ENCODE measurements around the gene SPECC1.

Gene SPECC1

GRCh38 chr17:20273741-20274500 lies 264.8 kb downstream of the SPECC1 start:
- DNase-seq (ENCODE audit: low read depth), result no peak

DNA sequence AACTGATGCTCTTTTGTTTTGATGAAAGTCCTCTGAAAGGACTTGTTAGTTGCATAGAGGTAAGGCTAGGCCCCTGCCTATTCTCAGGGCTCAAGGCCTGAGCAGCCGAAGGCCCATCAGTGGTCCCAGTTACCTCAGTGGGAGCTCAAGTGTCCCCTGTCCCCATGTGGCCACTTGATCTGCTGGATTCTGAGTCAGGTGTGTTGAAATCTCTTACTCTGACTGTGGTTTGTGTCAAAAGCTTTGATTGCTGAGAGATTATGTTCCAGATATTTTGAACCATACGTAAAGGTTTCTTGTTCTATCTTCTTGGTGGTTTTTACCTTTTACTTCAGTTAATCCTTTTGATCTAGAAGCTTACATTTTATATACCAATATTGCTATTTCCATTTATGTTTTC lies 266.5 kb downstream of the SPECC1 start:
- no peak for DNase-seq (ENCODE audit: low read depth)

DNA sequence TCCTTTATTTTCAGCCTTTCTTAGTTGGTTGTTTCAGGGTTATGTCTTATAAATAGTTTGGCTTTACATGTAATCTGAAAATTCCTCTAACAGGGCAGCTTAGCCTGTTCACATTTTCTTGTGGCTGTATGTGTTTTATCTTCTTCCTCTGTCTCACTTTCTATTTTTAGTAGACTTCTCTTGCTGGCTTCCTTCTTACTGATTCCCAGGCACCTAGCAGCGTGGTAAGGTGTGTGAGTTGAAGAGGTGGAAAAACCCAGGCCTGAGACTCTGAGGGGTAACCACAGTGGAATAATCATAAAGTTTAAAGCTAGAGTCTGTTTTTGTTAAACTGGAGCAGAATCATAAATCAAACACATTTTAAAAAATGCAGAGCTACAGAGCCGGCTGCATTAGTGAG lies 267.3 kb downstream of the SPECC1 start:
- DNase-seq (ENCODE audit: low read depth), result no peak

DNA sequence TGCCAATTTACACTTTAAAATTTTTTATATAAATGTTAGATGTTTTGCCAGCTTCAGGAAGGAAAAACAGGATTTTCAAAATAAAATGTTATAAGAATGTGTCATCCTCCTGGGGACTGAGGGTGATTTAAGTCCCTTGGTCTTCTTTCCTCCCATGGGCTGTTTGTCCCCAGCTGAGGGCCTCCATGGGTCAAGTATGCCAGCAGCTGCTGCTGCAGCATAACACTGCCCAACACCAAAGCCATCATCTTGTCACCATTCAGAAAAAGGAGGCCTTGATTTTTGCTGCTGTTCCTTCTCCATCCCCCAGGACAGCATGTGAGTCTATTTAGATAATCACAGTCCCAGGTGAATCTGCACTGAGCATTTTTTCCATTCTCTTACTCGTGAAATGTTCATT lies 269.6 kb downstream of the SPECC1 start:
- DNase-seq (ENCODE audit: low read depth), result no peak

- DNase-seq (ENCODE audit: low read depth), result no peak
Measured at GRCh38 chr17:20279631-20280030, 270.5 kb downstream of the SPECC1 start.

DNA sequence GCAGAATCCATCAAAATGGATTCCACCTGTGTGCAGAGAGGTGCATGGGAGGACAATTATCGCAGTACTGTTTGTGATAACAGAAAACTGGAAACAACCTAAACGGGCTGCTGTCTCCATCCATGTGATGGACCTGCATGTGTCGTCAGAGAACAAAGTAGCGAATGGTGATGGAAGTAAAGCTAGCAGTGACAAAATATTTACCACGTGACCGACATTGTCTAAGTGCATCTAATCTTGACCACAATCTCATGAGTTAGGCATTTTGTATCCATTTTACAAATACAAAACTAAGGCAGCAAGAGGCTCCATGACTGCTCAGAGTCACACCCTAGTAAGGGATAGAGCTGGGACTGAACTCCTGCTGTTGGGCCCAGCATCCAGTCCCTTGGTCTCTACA lies 270.9 kb downstream of the SPECC1 start:
- no peak for DNase-seq (ENCODE audit: low read depth)

DNA sequence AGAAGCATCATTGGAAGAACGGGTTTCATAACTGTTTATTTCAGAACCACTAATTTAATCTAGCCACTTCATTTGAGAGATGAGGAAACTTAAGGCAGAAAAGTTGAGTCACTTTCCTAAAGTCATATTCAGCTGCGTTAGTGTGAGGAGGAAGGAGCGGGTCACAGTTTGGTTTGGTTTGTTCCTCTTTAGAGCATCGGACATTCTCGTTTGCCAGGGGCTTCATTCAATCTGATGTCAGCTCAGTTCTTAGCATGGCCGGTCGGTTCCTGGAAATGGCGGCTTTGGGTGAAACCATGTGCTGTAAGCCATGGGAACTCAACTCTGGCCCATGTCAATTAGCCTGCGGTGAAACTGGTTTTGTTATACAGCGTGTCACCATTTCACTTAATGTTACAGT lies 271.7 kb downstream of the SPECC1 start:
- DNase-seq (ENCODE audit: low read depth), result no peak

DNA sequence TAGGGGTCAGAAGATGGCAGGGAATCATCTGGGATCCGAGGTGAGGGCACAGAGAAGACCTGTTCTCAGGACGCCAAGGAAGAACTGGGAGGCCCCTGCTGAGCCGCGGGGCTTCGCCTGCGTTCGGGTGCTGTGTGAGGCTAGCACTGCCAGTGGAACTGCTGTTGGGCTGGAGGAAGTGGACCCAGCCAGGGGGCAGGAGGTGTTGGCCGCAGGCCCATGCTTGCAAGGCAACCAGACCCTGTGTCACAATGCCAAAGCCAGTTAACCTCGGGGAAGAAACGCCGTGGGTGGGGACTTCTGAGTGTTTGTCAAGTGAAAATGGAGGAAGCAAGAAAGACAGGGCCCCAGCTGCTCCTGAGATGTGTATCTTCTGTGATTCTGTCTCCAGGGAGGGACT lies 272.7 kb downstream of the SPECC1 start:
- DNase-seq (ENCODE audit: low read depth), result no peak

- DNase-seq (ENCODE audit: low read depth), result no peak
Measured at GRCh38 chr17:20282526-20283308, 273.6 kb downstream of the SPECC1 start.

DNA sequence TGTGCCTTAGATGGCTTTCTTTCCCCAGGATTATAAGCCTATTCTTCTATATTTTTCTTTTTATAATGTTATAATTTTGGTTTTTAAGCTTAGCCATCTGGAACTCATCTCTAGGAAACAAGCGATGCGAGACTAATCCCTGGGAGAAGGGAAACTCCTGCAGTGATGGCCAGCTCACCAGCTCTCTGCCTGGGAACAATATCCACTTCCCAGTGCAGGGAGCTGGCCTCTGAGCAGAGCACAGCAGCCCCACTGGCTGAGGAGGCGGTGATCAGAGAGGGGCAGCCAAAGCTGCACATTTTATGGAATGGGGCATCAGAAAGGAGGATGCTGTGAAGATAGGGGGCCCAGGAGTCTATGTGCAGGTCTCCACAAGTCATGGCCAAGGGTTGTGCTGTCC lies 274.9 kb downstream of the SPECC1 start:
- DNase-seq (ENCODE audit: low read depth), result no peak

DNA sequence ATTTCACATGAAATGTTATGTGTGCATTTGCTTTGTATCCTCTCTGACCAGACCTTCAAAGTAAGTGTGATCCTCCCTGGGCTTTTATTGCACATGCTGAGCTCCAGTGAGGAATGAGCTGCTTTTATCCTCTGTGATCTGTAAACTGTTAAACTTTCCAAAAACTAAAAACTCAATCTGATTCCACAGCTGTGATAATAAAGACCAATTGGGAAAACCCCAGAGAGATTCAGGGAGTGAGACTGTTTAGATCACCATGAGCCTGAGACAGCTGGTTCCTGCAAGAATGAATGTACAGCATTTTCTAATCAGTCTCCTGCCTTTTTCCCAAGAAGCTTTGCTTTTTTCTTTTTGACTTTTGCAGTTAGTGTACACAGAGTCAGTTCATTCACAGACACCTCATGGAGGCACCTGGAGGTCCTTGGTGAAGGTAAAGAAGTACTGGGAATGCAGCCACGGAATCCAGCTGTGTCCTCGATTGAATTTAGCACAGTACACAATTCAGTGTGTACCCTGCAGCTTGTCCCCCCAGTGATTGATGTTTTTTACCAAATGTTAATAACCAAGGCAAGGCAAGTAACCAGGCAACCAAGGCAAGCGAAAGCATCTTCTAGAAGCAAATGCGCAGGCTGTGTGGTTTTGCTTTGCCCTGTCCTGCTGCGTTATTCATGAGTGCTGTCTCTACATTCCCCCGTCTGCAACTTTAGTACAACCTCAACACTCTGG lies 275.6 kb downstream of the SPECC1 start:
- no peak for DNase-seq (ENCODE audit: low read depth)

GRCh38 chr17:20289984-20290383 lies 280.8 kb downstream of the SPECC1 start:
- DNase-seq (ENCODE audit: low read depth), result no peak

- DNase-seq (ENCODE audit: low read depth), result no peak
Measured at GRCh38 chr17:20291853-20292252, 282.7 kb downstream of the SPECC1 start.

- no peak for DNase-seq (ENCODE audit: low read depth)
Measured at GRCh38 chr17:20293501-20293900, 284.3 kb downstream of the SPECC1 start.

DNA sequence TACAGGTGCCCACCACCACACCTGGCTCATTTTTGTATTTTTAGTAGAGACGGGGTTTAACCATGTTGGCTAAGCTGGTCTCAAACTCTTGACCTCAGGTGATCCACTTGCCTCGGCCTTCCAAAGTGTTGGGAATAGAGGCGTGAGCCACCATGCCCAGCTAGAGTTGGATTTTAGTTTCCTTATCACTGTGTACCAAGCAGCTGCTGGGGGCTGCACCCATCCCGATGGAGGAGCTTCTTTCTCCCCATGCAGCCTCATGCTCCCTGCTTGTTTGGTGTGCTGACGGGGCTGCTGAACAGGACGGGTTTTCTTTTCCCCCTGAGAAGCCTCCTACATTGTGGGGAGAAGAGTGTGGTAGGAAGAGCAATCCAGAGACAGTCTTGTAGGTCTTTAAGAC lies 285.0 kb downstream of the SPECC1 start:
- DNase-seq (ENCODE audit: low read depth), result no peak

GRCh38 chr17:20299013-20299412 lies 289.9 kb downstream of the SPECC1 start:
- DNase-seq (ENCODE audit: low read depth), result no peak

DNA sequence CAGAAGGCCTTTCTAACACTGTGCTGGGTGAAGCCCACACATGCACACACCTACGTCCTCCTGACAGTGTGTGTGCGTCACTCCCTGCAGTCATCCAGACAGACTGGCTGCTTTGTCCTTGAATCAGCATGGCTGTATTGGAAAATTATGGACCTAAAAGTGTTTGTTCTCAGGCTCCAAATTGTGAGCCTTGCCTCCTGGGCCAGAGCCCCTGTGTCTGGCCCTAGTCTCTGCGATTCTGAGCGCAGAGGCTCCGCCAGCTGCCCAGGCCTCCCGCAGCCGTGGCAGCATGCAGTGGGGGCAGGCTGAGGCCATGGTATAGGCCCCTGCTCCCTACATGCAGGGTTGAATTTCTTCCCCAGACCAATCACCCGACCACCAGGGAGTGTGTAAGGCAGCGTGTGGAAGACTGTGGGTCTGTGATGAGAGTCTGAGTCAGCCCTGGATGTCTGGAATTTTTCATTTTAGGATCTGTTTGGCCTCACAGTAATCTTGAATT lies 291.3 kb downstream of the SPECC1 start:
- DNase-seq (ENCODE audit: low read depth), result no peak

GRCh38 chr17:20302246-20302917 lies 293.2 kb downstream of the SPECC1 start:
- DNase-seq (ENCODE audit: low read depth), result no peak

- no peak for DNase-seq (ENCODE audit: low read depth)
Measured at GRCh38 chr17:20304961-20305360, 295.8 kb downstream of the SPECC1 start.

DNA sequence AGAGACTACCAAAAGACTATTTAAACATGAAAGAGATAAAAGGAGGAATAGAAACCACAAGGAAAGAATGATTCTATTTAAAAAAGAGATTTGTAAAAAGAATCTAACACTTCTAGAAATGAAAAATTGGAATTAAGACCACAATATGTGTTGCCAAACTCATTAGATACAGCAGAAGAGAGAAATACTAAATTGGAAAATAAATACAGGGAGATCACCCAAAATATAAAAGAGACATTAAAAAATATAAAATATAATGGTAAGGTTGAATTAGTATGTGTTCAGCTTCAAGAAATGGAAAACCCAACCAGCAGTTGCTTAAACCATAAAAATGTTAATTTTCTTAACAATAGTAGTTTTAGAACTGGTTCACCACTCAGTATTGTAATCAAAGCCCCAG lies 297.8 kb downstream of the SPECC1 start:
- no peak for DNase-seq (ENCODE audit: low read depth)

GRCh38 chr17:20307326-20307910 lies 298.3 kb downstream of the SPECC1 start:
- DNase-seq (ENCODE audit: low read depth), result no peak

DNA sequence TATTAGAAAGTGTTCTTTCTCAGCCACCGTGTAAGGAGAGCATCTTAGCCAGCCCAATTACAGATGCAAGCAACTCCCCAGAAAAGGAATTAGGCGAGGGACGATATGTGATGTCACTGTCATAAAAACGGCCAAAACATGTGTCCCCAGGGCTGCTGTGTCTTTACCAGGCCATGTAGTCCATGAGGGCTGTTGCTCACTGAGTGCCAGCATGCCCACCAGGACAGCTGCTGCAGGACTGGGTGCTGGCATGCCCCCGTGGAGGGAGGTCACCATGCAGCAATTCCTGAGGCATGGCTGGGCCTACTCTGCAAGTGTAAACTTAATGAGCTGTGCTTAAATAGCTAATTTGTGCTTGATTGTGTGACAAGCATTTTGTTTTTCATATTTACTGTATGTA lies 301.3 kb downstream of the SPECC1 start:
- no peak for DNase-seq (ENCODE audit: low read depth)

Measured in activated gamma-delta T cell treated with anti-CD3 and anti-CD28 coated beads, Interleukin-2, amount 50 U/mL, for 16 hours (primary cell).